Fibroblast of lung (primary cell): Measurements from ENCODE around the gene PATJ.

Source experiments
- CTCF ChIP-seq, 2 donors: IDR thresholded peaks in 1 of 2; conservative IDR thresholded peaks in 1 of 2; 1 replicate in 1 of 2; 2 replicates in 1 of 2; pipeline ENCODE4 v1.5.1; 2011 to 2012; ENCODE audit warnings: low read length in 2 of 2, control low read depth in 1 of 2, inconsistent platforms in 1 of 2, low read depth in 1 of 2, mild to moderate bottlenecking in 1 of 2
- EZH2 ChIP-seq: IDR thresholded peaks from 2 replicates; pipeline ENCODE4 v1.5.1; 2012; ENCODE audit warnings: low read length, control low read depth, mild to moderate bottlenecking; ENCODE audit errors: missing control alignments

GRCh38 chr1:61975638-61976037 is 233.4 kb downstream of the PATJ start:
- TF ChIP-seq CTCF (conservative IDR thresholded peaks at IDR 0.05 in 1 of 2, IDR thresholded peaks at IDR 0.05 in 1 of 2; ENCODE audit: low read depth in 1 of 2, low read length in 2 of 2), result no peak
- TF ChIP-seq EZH2, result no peak
